Activated CD8-positive, alpha-beta T cell treated with anti-CD3 and anti-CD28 coated beads for 36 hours (primary cell): ENCODE measurements around the gene TSPAN31. TPM values are rescaled to one million over a fixed set of nuclear protein-coding genes. Genes with fewer than 3 reads are reported as not detected.

Experiments
- ATAC-seq: fragments of 200-7000 bp; cut with Tn5 transposase; one replicate; pipeline ENCODE4 v1.10.0; 2021; ENCODE audit warnings: mild to moderate bottlenecking, moderate library complexity
- CTCF ChIA-PET: fragments of 350-600 bp; sonication (Branson Sonifier 250); formaldehyde crosslinking; loops from one replicate; lab custom pipeline; 2021; ENCODE audit warnings: antibody characterized with exemption; lab: Charles Lee
- POLR2A ChIA-PET: fragments of 350-600 bp; sonication (Branson Sonifier 250); formaldehyde crosslinking; loops from one replicate; lab custom pipeline; 2021; ENCODE audit warnings: antibody characterized with exemption; lab: Charles Lee
- DNase-seq: peaks from one replicate; pipeline ENCODE4 v3.0.0-alpha.2; 2020
- H3K27ac Mint-ChIP-seq: one replicate; pipeline ENCODE4 v1.8.0; 2021; ENCODE audit warnings: mild to moderate bottlenecking, mixed read lengths
- H3K27me3 Mint-ChIP-seq: one replicate; pipeline ENCODE4 v1.8.0; 2021; ENCODE audit warnings: mixed read lengths
- H3K36me3 Mint-ChIP-seq: one replicate; pipeline ENCODE4 v1.8.0; 2021; ENCODE audit warnings: low read depth, mixed read lengths
- H3K4me1 Mint-ChIP-seq: one replicate; pipeline ENCODE4 v1.8.0; 2021; ENCODE audit warnings: low read depth, mixed read lengths
- H3K4me3 Mint-ChIP-seq: one replicate; pipeline ENCODE4 v1.8.0; 2021; ENCODE audit warnings: mild to moderate bottlenecking, moderate library complexity, mixed read lengths
- H3K9me3 Mint-ChIP-seq: one replicate; pipeline ENCODE4 v1.8.0; 2021; ENCODE audit warnings: mixed read lengths
- CTCF ChIP-seq: fragments of 200-600 bp; IDR thresholded peaks from one replicate; pipeline ENCODE4 v1.8.0; 2022; ENCODE audit warnings: antibody characterized with exemption, mild to moderate bottlenecking
- intact Hi-C: fragments of 100-400 bp; cut with micrococcal nuclease; formaldehyde crosslinking; loops from one replicate; pipeline ENCODE4 v1.10.0; 2022
- total RNA-seq, 2 experiments: library from RNA; stranded (reverse); gene quantifications; one replicate each; pipeline ENCODE4 v1.2.3, GENCODE V29; 2021

Gene TSPAN31
- total RNA-seq, 2 experiments from 2014 or later: 6.9 to 7.5 TPM

- H3K4me1 Mint-ChIP-seq: peaks cover 49% of the 10 kb centered on the region
- ChIA-PET CTCF (interaction anchor here (0.9 to 2.8 kb wide), 20 partner anchors 9 to 162 kb away, joined by 3 to 29 read pairs (median 4); partner anchors contain the start of genes B4GALNT1, CDK4, OS9 and PIP4K2C), POLR2A (interaction anchor here (0.8 to 2.5 kb wide), 10 partner anchors 7 to 48 kb away, joined by 3 to 11 read pairs (median 4); partner anchors contain the start of genes CDK4, CYP27B1 and OS9)
- H3K27me3 Mint-ChIP-seq: no peaks in the 10 kb centered on the region
- H3K9me3 Mint-ChIP-seq: no peaks in the 10 kb centered on the region
- peak; percentile 90 for DNase-seq
- peaks cover 21% of the 10 kb centered on the region for H3K36me3 Mint-ChIP-seq
- peak; percentile 68 for TF ChIP-seq CTCF
- intact Hi-C loops: loop anchor here (2.0 kb wide), 1 partner anchor 159 kb away; no protein-coding TSS in a partner anchor
- peak overlapping the region; percentile 93 for H3K27ac Mint-ChIP-seq
- peak; percentile 71 for ATAC-seq
- H3K4me3 Mint-ChIP-seq: peak overlapping the region; percentile 98
Observed at GRCh38 chr12:57741844-57742738, 2.7 kb upstream of the TSPAN31 start.

- CTCF ChIA-PET: interaction anchor here (2.6 kb wide), 1 partner anchor 13 kb away, joined by 13 read pairs; no protein-coding TSS in a partner anchor
- Mint-ChIP-seq H3K27me3 (no peaks in the 10 kb centered on the region), H3K9me3 (no peaks in the 10 kb centered on the region), H3K4me3 (peak overlapping the region; percentile 92), H3K36me3 (peaks cover 33% of the 10 kb centered on the region), H3K4me1 (peaks cover 53% of the 10 kb centered on the region), H3K27ac (peak overlapping the region; percentile 94)
- POLR2A ChIA-PET: interaction anchor here (1.2 to 3.1 kb wide), 3 partner anchors 9 to 20 kb away, joined by 4 to 9 read pairs (median 4); no protein-coding TSS in a partner anchor
- DNase-seq (no peak), ATAC-seq (no peak)
- TF ChIP-seq CTCF: no peak
- intact Hi-C loops: loop anchor here (2.0 kb wide), 1 partner anchor 161 kb away; no protein-coding TSS in a partner anchor
Observed at GRCh38 chr12:57743769-57744168, 1.1 kb upstream of the TSPAN31 start.

- DNase-seq (peak; percentile 88), ATAC-seq (peak; percentile 52)
- H3K4me1 Mint-ChIP-seq: peaks cover 51% of the 10 kb centered on the region
- H3K36me3 Mint-ChIP-seq: peaks cover 36% of the 10 kb centered on the region
- intact Hi-C loops: no loop called here
- TF ChIP-seq CTCF: no peak
- ChIA-PET POLR2A (interaction anchor here (0.6 to 3.1 kb wide), 8 partner anchors 10 to 98 kb away, joined by 3 to 9 read pairs (median 4); partner anchors contain the start of genes CYP27B1 and TSFM), CTCF (interaction anchor here (1.0 to 2.6 kb wide), 4 partner anchors 12 to 161 kb away, joined by 3 to 13 read pairs (median 4); no protein-coding TSS in a partner anchor)
- H3K27ac Mint-ChIP-seq: peak overlapping the region; percentile 94
- H3K27me3 Mint-ChIP-seq: no peaks in the 10 kb centered on the region
- no peaks in the 10 kb centered on the region for H3K9me3 Mint-ChIP-seq
- H3K4me3 Mint-ChIP-seq: peak overlapping the region; percentile 92
Observed at GRCh38 chr12:57744194-57744776, 554 bp upstream of the TSPAN31 start.

GRCh38 chr12:57745485-57745881 lies 644 bp downstream of the TSPAN31 start:
- H3K4me1 Mint-ChIP-seq: peaks cover 46% of the 10 kb centered on the region
- H3K9me3 Mint-ChIP-seq: no peaks in the 10 kb centered on the region
- ATAC-seq (no peak), DNase-seq (no peak)
- TF ChIP-seq CTCF: no peak
- peaks cover 45% of the 10 kb centered on the region for H3K36me3 Mint-ChIP-seq
- no peaks in the 10 kb centered on the region for H3K27me3 Mint-ChIP-seq
- POLR2A ChIA-PET: interaction anchor here (1.1 to 3.1 kb wide), 5 partner anchors 11 to 97 kb away, joined by 3 to 9 read pairs (median 6); no protein-coding TSS in a partner anchor
- intact Hi-C loops: no loop called here
- peak overlapping the region; percentile 94 for H3K27ac Mint-ChIP-seq
- peak overlapping the region; percentile 92 for H3K4me3 Mint-ChIP-seq
- CTCF ChIA-PET: interaction anchor here (0.7 to 2.6 kb wide), 5 partner anchors 11 to 162 kb away, joined by 3 to 13 read pairs (median 4); no protein-coding TSS in a partner anchor
